GM18861 (cell line): Measurements from ENCODE around the gene REEP2.

Experiments
- ATAC-seq: cut with Tn5 transposase; IDR thresholded peaks from one replicate; pipeline ENCODE4 v1.9.1; 2021; ENCODE audit not compliant: unreplicated experiment

The REEP2 gene

GRCh38 chr5:138495351-138495750, 56.5 kb downstream of the REEP2 start:
- ATAC-seq = no peak
